Inflammatory macrophage treated with lipopolysaccharide for 1 hour (primary cell): ENCODE data around the gene KRTAP10-11.
"Not testable (repeated sequence)": the region's sequence is repeated elsewhere in the genome, so short reads cannot be mapped to it uniquely, and the experiment has no call there.

ENCODE experiments used
- DNase-seq, 2 donors: peaks; one replicate each; pipeline ENCODE4 v3.0.0-alpha.2; 2020 to 2022

Gene KRTAP10-11

GRCh38 chr21:44646366-44647221 is at the start of gene KRTAP10-11:
Gene KRTAP10-11 (plus strand): TSS chr21:44646414. CDS start chr21:44646459, 45 bp downstream.
- not testable (repeated sequence) for DNase-seq

GRCh38 chr21:44598061-44598460 is 48.2 kb upstream of the KRTAP10-11 start:
- DNase-seq: no peak

GRCh38 chr21:44599264-44600029 is 46.8 kb upstream of the KRTAP10-11 start:
- no peak for DNase-seq

- not testable (repeated sequence) for DNase-seq
Measured at GRCh38 chr21:44600118-44600978, 45.9 kb upstream of the KRTAP10-11 start, which contains the start of gene KRTAP10-7. Gene KRTAP10-7 (plus strand): TSS chr21:44600597. CDS start chr21:44600622, 25 bp downstream.

GRCh38 chr21:44601091-44601490 is 45.1 kb upstream of the KRTAP10-11 start:
- not testable (repeated sequence) for DNase-seq

- no peak for DNase-seq
Measured at GRCh38 chr21:44601596-44602462, 44.4 kb upstream of the KRTAP10-11 start.

- no peak for DNase-seq
Measured at GRCh38 chr21:44602463-44602850, 43.8 kb upstream of the KRTAP10-11 start.

- DNase-seq: no peak
Measured at GRCh38 chr21:44603109-44603875, 42.9 kb upstream of the KRTAP10-11 start.

GRCh38 chr21:44603911-44604310 is 42.3 kb upstream of the KRTAP10-11 start:
- no peak for DNase-seq

GRCh38 chr21:44606495-44606894 is 39.7 kb upstream of the KRTAP10-11 start:
- DNase-seq: no peak

- no peak for DNase-seq
Measured at GRCh38 chr21:44609193-44609592, 37.0 kb upstream of the KRTAP10-11 start.

GRCh38 chr21:44610157-44610843 is 35.9 kb upstream of the KRTAP10-11 start:
- DNase-seq: not testable (repeated sequence)

GRCh38 chr21:44611551-44611950 is 34.7 kb upstream of the KRTAP10-11 start:
- no peak for DNase-seq

- no peak for DNase-seq
Measured at GRCh38 chr21:44612029-44612486, 34.2 kb upstream of the KRTAP10-11 start, which contains the start of gene KRTAP10-8. Gene KRTAP10-8 (plus strand): TSS chr21:44612079. CDS start chr21:44612101, 22 bp downstream.

GRCh38 chr21:44612669-44613229 is 33.5 kb upstream of the KRTAP10-11 start:
- no peak for DNase-seq

GRCh38 chr21:44613386-44614155 is 32.6 kb upstream of the KRTAP10-11 start:
- DNase-seq: no peak

GRCh38 chr21:44614161-44614631 is 32.0 kb upstream of the KRTAP10-11 start:
- no peak for DNase-seq

GRCh38 chr21:44614961-44615391 is 31.2 kb upstream of the KRTAP10-11 start:
- DNase-seq: no peak

- no peak for DNase-seq
Measured at GRCh38 chr21:44615466-44615865, 30.7 kb upstream of the KRTAP10-11 start.
